HG02885 (cell line): ENCODE data around the gene LRBA.
"Not testable (repeated sequence)": the region's sequence is repeated elsewhere in the genome, so short reads cannot be mapped to it uniquely, and the experiment has no call there.

Experiments
- ATAC-seq: cut with Tn5 transposase; IDR thresholded peaks from one replicate; pipeline ENCODE4 v1.9.1; 2021; ENCODE audit warnings: mild to moderate bottlenecking; ENCODE audit not compliant: unreplicated experiment, poor library complexity

Gene LRBA

DNA sequence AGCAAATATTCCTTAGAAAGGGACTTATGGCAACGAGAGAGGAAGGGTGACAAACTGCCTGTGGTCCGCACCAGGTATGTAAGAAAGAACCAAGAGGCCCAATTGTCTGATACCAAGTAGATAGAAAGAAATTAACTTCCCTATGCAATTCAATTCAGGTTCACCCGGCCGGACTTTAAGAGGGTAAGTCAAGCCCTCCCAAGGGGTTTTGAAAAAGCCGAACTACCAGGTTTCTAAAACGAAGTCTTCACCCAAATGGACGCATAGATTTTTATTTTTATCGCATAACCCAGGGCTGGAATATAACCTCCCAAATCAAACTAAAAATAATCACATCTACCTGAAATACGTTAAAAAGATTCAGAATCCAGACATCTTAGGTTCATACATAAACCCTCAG, 434.8 kb downstream of the LRBA start:
- no peak for ATAC-seq

- ATAC-seq, result no peak
Measured at GRCh38 chr4:150579551-150580234, 435.4 kb downstream of the LRBA start.

- no peak for ATAC-seq
Measured at GRCh38 chr4:150578745-150579501, 436.2 kb downstream of the LRBA start.

- no peak for ATAC-seq
Measured at GRCh38 chr4:150577796-150578195, 437.3 kb downstream of the LRBA start.

DNA sequence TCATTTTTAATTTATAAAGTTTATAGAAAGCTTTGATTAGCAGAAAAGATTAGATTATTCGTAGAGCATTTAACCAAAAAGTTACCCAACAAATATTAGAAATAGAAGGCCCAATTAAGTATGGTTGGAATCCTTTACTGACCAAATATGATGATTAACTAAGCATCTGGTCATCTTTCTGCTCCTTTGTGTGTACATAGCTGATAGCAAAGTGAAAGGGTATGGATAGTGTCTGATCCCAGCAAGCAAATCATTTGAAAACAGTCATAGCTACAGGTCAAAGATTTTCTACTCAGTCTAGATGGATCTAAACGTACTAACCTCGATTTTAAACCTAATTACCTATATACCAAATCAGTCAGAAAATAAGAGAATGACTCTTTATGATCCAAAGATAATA, 440.4 kb downstream of the LRBA start:
- no peak for ATAC-seq

- ATAC-seq, result no peak
Measured at GRCh38 chr4:150573534-150573933, 441.6 kb downstream of the LRBA start.

DNA sequence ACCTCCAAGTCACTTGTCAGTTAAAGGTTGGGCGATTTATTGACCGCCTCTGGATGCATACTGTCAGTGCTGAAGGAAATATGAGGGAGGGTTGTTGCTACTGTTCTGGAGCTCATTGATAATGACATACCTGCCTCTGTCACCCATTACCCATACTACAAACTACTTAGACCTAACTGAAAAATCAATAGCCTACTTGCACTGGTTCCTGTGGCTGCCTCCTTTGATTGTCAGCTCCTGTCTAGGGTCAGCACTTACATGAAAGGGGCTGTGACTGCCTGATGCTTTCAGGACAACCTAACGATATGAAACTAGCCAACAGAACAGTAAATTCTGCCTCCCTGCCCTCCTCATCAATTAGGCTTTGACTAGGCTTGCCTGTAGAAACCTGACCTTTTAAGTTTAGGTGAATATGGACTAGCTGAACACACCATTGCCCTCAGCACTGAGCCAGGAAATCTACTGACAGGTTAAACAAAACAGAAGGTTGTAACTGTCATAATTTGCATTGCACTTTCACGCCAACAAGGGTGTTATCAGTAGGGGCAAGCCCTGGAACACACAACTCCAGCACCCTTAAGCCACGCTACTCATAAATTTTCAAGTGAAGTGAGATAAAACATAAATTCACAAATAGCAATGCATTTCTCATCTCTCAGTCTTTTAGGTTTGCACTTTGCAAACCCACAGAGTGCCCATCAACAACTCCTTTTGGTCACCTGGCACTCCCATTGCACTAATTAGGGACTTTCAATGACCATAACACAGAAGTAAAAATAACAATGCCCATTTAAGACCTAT, 442.2 kb downstream of the LRBA start:
- ATAC-seq, result no peak

DNA sequence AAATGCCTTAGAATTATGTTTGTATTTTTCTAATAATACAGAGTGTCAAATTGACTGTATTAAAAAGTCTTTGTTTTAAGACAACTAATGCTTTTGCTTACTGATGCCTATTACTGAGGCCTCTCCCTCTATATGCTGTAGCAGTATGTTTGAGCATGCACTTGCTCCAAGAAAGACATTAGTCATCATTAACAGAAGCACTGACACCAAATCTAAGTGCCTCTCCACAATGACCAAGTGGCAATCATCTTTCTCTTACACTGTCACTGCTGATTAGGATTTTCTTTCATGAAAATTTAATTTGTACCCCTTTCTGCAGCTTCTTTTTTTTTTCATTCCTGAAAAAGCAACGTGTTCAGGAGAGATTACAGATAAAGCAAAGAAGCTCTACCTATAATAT, 444.2 kb downstream of the LRBA start:
- no peak for ATAC-seq

DNA sequence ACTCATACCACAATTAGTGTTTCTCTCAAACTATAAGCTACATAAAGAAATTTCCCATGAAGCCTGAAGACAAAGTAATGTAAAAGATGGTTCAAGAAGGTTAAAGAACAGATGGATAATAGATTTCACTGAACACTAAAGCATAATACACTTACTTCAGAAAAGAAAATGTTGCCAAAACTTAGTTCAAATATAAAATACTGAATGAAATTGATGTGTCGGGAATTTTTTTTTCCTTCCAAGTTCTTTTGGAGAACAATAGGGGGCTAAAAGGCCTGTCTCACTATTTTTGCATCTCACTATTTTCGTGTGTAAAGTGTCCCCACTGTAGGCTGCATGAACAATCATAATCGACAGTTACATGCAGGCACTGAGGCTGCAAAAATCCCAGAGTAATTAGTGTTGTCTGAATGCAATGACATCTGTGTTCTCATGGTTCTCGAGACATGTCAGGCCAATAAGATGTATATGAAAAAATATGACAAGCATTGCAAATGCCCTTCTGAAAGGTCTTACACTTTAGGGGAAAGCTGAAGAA, 445.0 kb downstream of the LRBA start:
- ATAC-seq, result no peak

DNA sequence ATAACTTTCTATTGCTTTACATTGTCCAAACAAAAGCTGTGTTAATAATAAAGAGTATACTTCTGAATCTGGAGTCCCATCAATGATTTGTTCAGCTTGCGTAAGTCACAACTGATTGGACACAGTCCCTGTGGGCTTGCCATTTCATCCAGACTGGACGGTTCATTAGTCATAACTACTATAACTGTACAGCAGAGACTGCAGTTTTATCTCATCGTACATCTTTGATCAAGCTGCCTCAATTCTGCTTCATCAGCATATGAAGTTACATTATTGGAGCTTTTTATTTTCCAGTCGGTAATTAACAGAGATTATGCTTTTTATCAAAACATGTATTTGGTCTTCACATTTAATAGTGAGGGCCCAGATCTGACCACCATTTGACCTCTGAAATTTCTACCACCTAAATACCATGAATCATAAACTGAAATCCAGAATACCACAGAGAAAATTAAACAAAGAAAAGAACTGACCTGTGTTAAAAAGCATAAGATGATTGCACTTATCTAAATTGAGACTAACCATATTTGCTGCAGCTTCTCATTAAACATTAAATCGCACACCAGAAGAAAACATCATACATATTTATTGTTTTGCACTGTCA, 445.6 kb downstream of the LRBA start:
- ATAC-seq, result no peak

DNA sequence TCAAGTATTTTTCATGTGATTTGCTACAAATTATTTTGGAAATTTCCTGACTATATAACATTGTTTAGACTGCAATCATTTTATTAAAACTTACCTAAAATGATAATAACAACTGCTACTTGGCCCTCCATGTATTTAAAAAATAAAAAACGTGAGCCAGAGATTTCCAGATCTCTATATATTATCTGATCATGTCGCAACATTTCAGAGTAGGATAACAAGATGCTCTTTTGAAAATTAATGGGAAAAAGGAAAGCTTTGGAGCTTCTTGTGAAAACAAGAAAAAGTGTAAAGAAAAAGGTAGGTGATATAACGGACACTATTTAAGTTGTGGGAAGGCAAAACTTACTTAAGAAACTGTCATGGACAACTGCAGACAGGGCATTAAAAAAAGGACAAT, 448.0 kb downstream of the LRBA start:
- ATAC-seq, result no peak

- not testable (repeated sequence) for ATAC-seq
Measured at GRCh38 chr4:150564967-150565366, 450.1 kb downstream of the LRBA start.

DNA sequence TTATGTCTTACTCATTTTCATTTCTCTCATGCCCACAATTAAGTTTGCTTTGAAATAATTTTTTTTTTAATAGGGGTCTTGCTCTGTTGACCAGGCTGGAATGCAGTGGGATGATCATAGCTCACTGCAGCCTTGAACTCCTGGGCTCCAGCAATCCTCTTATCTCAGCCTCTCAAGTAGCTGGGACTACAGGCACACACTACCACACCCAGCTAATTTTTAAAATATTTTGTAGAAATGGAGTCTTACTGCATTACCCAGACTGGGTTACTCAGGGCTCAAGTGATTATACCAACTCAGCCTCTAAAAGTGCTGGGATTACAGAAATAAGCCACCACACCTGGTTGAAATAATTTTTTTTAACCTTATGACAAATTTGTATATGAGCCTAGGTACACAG, 452.3 kb downstream of the LRBA start:
- no peak for ATAC-seq

DNA sequence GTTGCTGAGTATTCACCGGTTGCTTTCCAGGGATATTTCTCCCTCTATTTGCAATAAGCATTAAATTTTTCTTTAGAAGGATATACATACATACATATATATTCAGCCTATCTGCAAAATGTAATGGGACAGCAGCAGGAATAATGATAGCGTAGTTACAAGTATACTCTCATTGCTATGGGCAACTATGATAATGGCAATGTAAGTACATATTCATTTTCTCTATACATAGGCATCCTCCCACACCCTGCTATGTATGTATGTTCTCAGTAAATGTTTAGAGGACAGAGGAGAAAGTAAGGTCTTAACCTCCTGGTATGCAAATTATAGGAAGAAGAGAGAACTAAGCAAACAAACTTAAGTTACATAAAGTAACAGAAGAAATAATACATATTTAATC, 452.8 kb downstream of the LRBA start:
- ATAC-seq, result no peak

DNA sequence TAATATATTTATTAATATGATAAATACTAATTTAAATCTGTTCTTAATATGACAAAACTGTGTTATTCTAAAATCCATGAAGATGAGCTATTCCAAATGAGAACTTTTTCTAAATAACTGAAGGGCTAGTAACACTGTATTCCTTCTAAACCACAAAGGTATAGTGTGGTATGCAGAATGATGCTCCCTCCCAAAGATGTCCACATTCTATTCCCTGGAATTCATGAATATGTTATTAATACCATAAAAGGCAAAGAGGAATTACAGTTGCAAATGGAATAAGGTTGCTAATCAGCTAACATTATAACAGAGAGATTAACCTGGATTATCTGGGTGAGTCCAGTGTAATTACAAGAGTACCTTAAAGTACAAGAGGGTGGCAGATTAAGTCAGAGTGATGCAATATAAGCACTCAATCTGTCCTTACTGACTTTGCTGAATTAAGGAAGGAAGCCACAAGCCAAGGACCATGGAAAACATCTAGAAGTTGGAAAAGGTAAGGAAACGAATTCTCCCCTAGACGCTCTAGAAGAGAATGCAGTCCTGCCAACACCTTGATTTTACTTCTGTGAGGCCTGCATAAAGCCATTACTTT, 453.8 kb downstream of the LRBA start:
- ATAC-seq, result no peak

- not testable (repeated sequence) for ATAC-seq
Measured at GRCh38 chr4:150557811-150558210, 457.3 kb downstream of the LRBA start.

GRCh38 chr4:150547154-150547838, 467.8 kb downstream of the LRBA start:
- ATAC-seq, result no peak

DNA sequence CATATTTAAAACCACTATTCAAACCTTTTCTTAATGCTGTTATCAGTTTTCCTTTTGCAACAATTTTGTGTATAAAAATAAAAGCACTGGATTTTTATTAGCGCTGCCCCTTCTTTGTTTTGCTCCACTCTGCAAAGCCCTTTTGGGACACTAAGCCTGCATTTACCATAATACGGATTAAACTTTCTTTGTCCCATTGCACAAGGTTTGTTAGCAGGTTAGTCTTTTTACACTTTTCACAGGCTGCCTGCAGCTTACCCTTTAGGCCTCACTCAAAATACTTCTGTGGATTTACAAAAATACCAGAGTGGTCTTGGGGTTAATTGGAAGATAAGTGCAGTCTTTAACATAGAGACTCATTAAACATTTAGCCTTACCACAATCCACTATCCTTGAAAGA, 468.8 kb downstream of the LRBA start:
- no peak for ATAC-seq

GRCh38 chr4:150543042-150543441, 472.0 kb downstream of the LRBA start:
- ATAC-seq, result no peak

DNA sequence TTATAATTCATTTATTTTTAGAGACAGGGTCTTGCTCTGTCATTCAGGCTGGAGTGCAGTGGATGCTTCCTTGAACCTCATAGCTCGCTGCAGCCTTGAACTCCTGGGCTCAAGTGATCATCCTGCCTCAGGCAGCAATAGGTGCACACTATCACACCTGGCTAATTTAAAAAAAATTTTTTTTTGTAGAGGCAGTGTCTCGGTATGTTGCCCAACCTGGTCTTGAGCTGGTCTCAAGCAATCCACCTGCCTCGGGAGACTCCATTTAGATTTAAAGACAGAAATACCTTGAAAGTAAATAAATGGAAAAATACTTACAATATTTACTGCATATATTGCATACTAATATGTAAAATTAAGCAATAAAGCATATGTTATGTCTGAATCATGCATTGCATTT, 473.4 kb downstream of the LRBA start:
- ATAC-seq, result no peak
